ENCODE results near the gene SNX18.

- TF ChIP-seq CTCF (IDR thresholded peaks at IDR 0.05) (no peak), POLR2A (IDR thresholded peaks at IDR 0.05) (no peak)
Observed at GRCh38 chr5:54573812-54574489, 56.4 kb downstream of the SNX18 start.
